T-cell (primary cell): ENCODE data around the gene SDK1. TPM values are rescaled to one million over a fixed set of nuclear protein-coding genes. Genes with fewer than 3 reads are reported as not detected.

Experiments
- ATAC-seq, 4 experiments: fragments of 200-7000 bp in 3 of 4; fragments of 150-1000 bp in 1 of 4; cut with Tn5 transposase; replicated peaks in 1 of 4; 1 replicate in 3 of 4; 2 replicates in 1 of 4; pipeline ENCODE4 v1.10.0; 2021; ENCODE audit warnings: moderate library complexity in 3 of 4, mild to moderate bottlenecking in 2 of 4, moderate number of reproducible peaks in 1 of 4
- CTCF ChIA-PET, 2 donors: fragments of 300-600 bp; sonication (Branson Sonifier 250); formaldehyde crosslinking; loops; one replicate each; lab custom pipeline; 2022; ENCODE audit warnings: antibody characterized with exemption in 2 of 2; lab: Charles Lee
- POLR2A ChIA-PET, 2 donors: fragments of 300-600 bp; sonication (Branson Sonifier 250); formaldehyde crosslinking; loops; one replicate each; lab custom pipeline; 2022; ENCODE audit warnings: antibody characterized with exemption in 2 of 2; lab: Charles Lee
- DNase-seq, 35 experiments: peaks; one replicate each; pipeline versions ENCODE4 v3.0.0 to v3.0.0-alpha.2; 2013 to 2023
- H3K27ac ChIP-seq: one replicate; pipeline ENCODE4 v1.5.1; 2013; ENCODE audit warnings: low read length
- H3K27me3 ChIP-seq, 2 experiments: replicated peaks in 1 of 2; 1 replicate in 1 of 2; 2 replicates in 1 of 2; pipeline versions ENCODE4 v1.6.1 to v1.7.0; 2013; ENCODE audit warnings: low read length in 1 of 2, mixed read lengths in 1 of 2; ENCODE audit not compliant: control insufficient read depth in 2 of 2, insufficient read depth in 2 of 2; ENCODE audit errors: extremely low read depth in 1 of 2
- H3K36me3 ChIP-seq, 2 donors: 1 replicate in 1 of 2; 2 replicates in 1 of 2; pipeline versions ENCODE4 v1.6.1 to v1.7.0; 2013; ENCODE audit warnings: low read length in 1 of 2; ENCODE audit not compliant: control insufficient read depth in 2 of 2, insufficient read depth in 1 of 2; ENCODE audit errors: extremely low read depth in 1 of 2
- H3K4me1 ChIP-seq, 2 experiments: 1 replicate in 1 of 2; 2 replicates in 1 of 2; pipeline versions ENCODE4 v1.6.1 to v1.7.0; 2013; ENCODE audit warnings: low read length in 2 of 2, mixed read lengths in 1 of 2; ENCODE audit not compliant: insufficient read depth in 2 of 2, control insufficient read depth in 1 of 2; ENCODE audit errors: extremely low read depth in 1 of 2
- H3K4me3 ChIP-seq, 2 donors: 1 replicate in 1 of 2; 2 replicates in 1 of 2; pipeline versions ENCODE4 v1.5.1 to v1.7.0; 2013; ENCODE audit warnings: mild to moderate bottlenecking in 2 of 2, low read length in 1 of 2, moderate library complexity in 1 of 2; ENCODE audit not compliant: control insufficient read depth in 1 of 2; ENCODE audit errors: extremely low read depth in 1 of 2
- H3K9me3 ChIP-seq: 2 replicates; pipeline ENCODE4 v1.7.0; 2013
- H3K27ac Mint-ChIP-seq, 2 donors: one replicate each; pipeline ENCODE4 v1.8.0; 2020 to 2021; ENCODE audit warnings: mild to moderate bottlenecking in 2 of 2, mixed read lengths in 2 of 2
- H3K27me3 Mint-ChIP-seq, 2 donors: one replicate each; pipeline ENCODE4 v1.8.0; 2021 to 2022; ENCODE audit warnings: mixed read lengths in 2 of 2
- H3K36me3 Mint-ChIP-seq: one replicate; pipeline ENCODE4 v1.8.0; 2021; ENCODE audit warnings: mixed read lengths
- H3K4me1 Mint-ChIP-seq, 3 donors: one replicate each; pipeline ENCODE4 v1.8.0; 2020 to 2022; ENCODE audit warnings: mixed read lengths in 3 of 3, mild to moderate bottlenecking in 1 of 3
- H3K4me3 Mint-ChIP-seq, 3 donors: one replicate each; pipeline ENCODE4 v1.8.0; 2020 to 2022; ENCODE audit warnings: mild to moderate bottlenecking in 3 of 3, mixed read lengths in 3 of 3, moderate library complexity in 3 of 3
- H3K9me3 Mint-ChIP-seq, 3 donors: one replicate each; pipeline ENCODE4 v1.8.0; 2020 to 2022; ENCODE audit warnings: mixed read lengths in 3 of 3
- WGBS: methylation state at CpG from one replicate; pipeline ENCODE4 v1.1.5; 2013; ENCODE audit warnings: missing lambda C conversion rate; ENCODE audit not compliant: insufficient coverage; 5-methylcytosine and 5-hydroxymethylcytosine counted together
- total RNA-seq, 35 experiments: library from RNA in 6 of 35; stranded (reverse) in 6 of 35; fragments of 120-200 nt in 1 of 35; gene quantifications; one replicate each; pipeline versions ENCODE4 v1.2.1 to v1.2.4 and lab custom pipeline; 2013 to 2026

The SDK1 gene
- total RNA-seq, 5 donors from 2014 or later (not counting 1 experiment from before 2014, with no cell fraction given) = 0.47 to 1.7 (median 0.63) TPM

- CTCF ChIA-PET = no interaction called here
- no peaks in the 10 kb centered on the region for H3K4me1 Mint-ChIP-seq
- H3K36me3 Mint-ChIP-seq = no peaks in the 10 kb centered on the region
- Histone ChIP-seq H3K4me1 (no peaks in the 10 kb centered on the region), H3K27ac (no peak overlapping the region), H3K9me3 (no peaks in the 10 kb centered on the region), H3K27me3 (peaks cover 0 to 7% of the 10 kb centered on the region in 2 experiments), H3K4me3 (no peak overlapping the region), H3K36me3 (no peaks in the 10 kb centered on the region)
- H3K4me3 Mint-ChIP-seq = no peak overlapping the region
- DNase-seq = no peak
- H3K9me3 Mint-ChIP-seq = no peaks in the 10 kb centered on the region
- POLR2A ChIA-PET = no interaction called here
- no peak overlapping the region for H3K27ac Mint-ChIP-seq
- no peak for ATAC-seq
- peaks cover 3 to 7% of the 10 kb centered on the region in 2 donors for H3K27me3 Mint-ChIP-seq
- WGBS = 84% methylated on average over 9 of the region's 10 CpGs
Observed at GRCh38 chr7:4026941-4027486, 726.0 kb downstream of the SDK1 start.

GRCh38 chr7:4028221-4028620 lies 727.2 kb downstream of the SDK1 start:
- DNase-seq (no peak), ATAC-seq (no peak)
- H3K27me3 ChIP-seq = peaks cover 0 to 7% of the 10 kb centered on the region in 2 experiments
- ChIA-PET CTCF (no interaction called here), POLR2A (no interaction called here)
- Mint-ChIP-seq H3K4me1 (no peaks in the 10 kb centered on the region), H3K4me3 (no peak overlapping the region), H3K36me3 (no peaks in the 10 kb centered on the region), H3K27me3 (peaks cover 3 to 7% of the 10 kb centered on the region in 2 donors), H3K27ac (no peak overlapping the region), H3K9me3 (no peaks in the 10 kb centered on the region)
- H3K4me3 ChIP-seq = no peak overlapping the region
- no peak overlapping the region for H3K27ac ChIP-seq
- no peaks in the 10 kb centered on the region for H3K9me3 ChIP-seq
- no peaks in the 10 kb centered on the region for H3K4me1 ChIP-seq
- WGBS = 35% methylated on average over 3 of the region's 4 CpGs
- H3K36me3 ChIP-seq = no peaks in the 10 kb centered on the region

- H3K9me3 ChIP-seq = no peaks in the 10 kb centered on the region
Observed at GRCh38 chr7:4029941-4030340, 728.9 kb downstream of the SDK1 start.

GRCh38 chr7:4030346-4030950 lies 729.4 kb downstream of the SDK1 start:
- H3K36me3 ChIP-seq = no peaks in the 10 kb centered on the region
- Mint-ChIP-seq H3K4me3 (no peak overlapping the region), H3K27me3 (peaks cover 3 to 7% of the 10 kb centered on the region in 2 donors), H3K4me1 (no peaks in the 10 kb centered on the region), H3K9me3 (no peaks in the 10 kb centered on the region), H3K36me3 (no peaks in the 10 kb centered on the region), H3K27ac (no peak overlapping the region)
- no peak for ATAC-seq
- H3K27ac ChIP-seq = no peak overlapping the region
- no peak overlapping the region for H3K4me3 ChIP-seq
- ChIA-PET POLR2A (no interaction called here), CTCF (no interaction called here)
- no peak for DNase-seq
- H3K9me3 ChIP-seq = no peaks in the 10 kb centered on the region
- no peaks in the 10 kb centered on the region for H3K4me1 ChIP-seq
- 95% methylated on average over 13 of the region's 14 CpGs for WGBS
- peaks cover 0 to 7% of the 10 kb centered on the region in 2 experiments for H3K27me3 ChIP-seq

More at GRCh38 chr7:4029941-4030340, 728.9 kb downstream of the SDK1 start:
- no peaks in the 10 kb centered on the region for H3K4me1 Mint-ChIP-seq
- no peaks in the 10 kb centered on the region for H3K36me3 Mint-ChIP-seq
- CTCF ChIA-PET = no interaction called here
- no peak overlapping the region for H3K27ac Mint-ChIP-seq
- WGBS = 86% methylated on average over 8 of the region's 10 CpGs
- Histone ChIP-seq H3K4me3 (no peak overlapping the region), H3K27me3 (peaks cover 0 to 7% of the 10 kb centered on the region in 2 experiments), H3K27ac (no peak overlapping the region), H3K4me1 (no peaks in the 10 kb centered on the region), H3K36me3 (no peaks in the 10 kb centered on the region)
- POLR2A ChIA-PET = no interaction called here
- ATAC-seq (no peak), DNase-seq (no peak)
- H3K27me3 Mint-ChIP-seq = peaks cover 3 to 7% of the 10 kb centered on the region in 2 donors
- no peaks in the 10 kb centered on the region for H3K9me3 Mint-ChIP-seq
- H3K4me3 Mint-ChIP-seq = no peak overlapping the region

GRCh38 chr7:4033996-4034395 lies 732.9 kb downstream of the SDK1 start:
- Histone ChIP-seq H3K27me3 (no peaks in the 10 kb centered on the region), H3K36me3 (no peaks in the 10 kb centered on the region), H3K4me1 (no peaks in the 10 kb centered on the region), H3K4me3 (no peak overlapping the region), H3K27ac (no peak overlapping the region), H3K9me3 (no peaks in the 10 kb centered on the region)
- 81% methylated on average over 8 of the region's 12 CpGs for WGBS
- Mint-ChIP-seq H3K9me3 (no peaks in the 10 kb centered on the region), H3K27me3 (peaks cover 3% of the 10 kb centered on the region in 2 donors), H3K36me3 (no peaks in the 10 kb centered on the region), H3K27ac (no peak overlapping the region), H3K4me1 (no peaks in the 10 kb centered on the region), H3K4me3 (no peak overlapping the region)
- ATAC-seq (no peak), DNase-seq (no peak)
- POLR2A ChIA-PET = no interaction called here
- CTCF ChIA-PET = no interaction called here

- no peaks in the 10 kb centered on the region for H3K9me3 ChIP-seq
- DNase-seq = no peak
- Mint-ChIP-seq H3K4me1 (no peaks in the 10 kb centered on the region), H3K27ac (no peak overlapping the region), H3K9me3 (no peaks in the 10 kb centered on the region), H3K36me3 (no peaks in the 10 kb centered on the region), H3K27me3 (no peaks in the 10 kb centered on the region), H3K4me3 (no peak overlapping the region)
- H3K27me3 ChIP-seq = no peaks in the 10 kb centered on the region
- no peak overlapping the region for H3K27ac ChIP-seq
- ATAC-seq = no peak
- no CpG with 5 or more reads among the region's 4 CpGs for WGBS
- no peaks in the 10 kb centered on the region for H3K36me3 ChIP-seq
- H3K4me3 ChIP-seq = no peak overlapping the region
- POLR2A ChIA-PET = no interaction called here
- CTCF ChIA-PET = no interaction called here
- H3K4me1 ChIP-seq = no peaks in the 10 kb centered on the region
Observed at GRCh38 chr7:4037308-4037707, 736.3 kb downstream of the SDK1 start.
